EL (cell line): ENCODE measurements around the gene MYRIP.
"Not testable (repeated sequence)": the region's sequence is repeated elsewhere in the genome, so short reads cannot be mapped to it uniquely, and the experiment has no call there.

Experiments
- DNase-seq: peaks from one replicate; pipeline ENCODE4 v3.0.0-alpha.2; 2016

The MYRIP gene

GRCh38 chr3:40045051-40045450, 235.6 kb downstream of the MYRIP start:
- no peak for DNase-seq

- no peak for DNase-seq
Measured at GRCh38 chr3:40046149-40046548, 236.7 kb downstream of the MYRIP start.

GRCh38 chr3:40047406-40047805, 238.0 kb downstream of the MYRIP start:
- no peak for DNase-seq

GRCh38 chr3:40053663-40054062, 244.3 kb downstream of the MYRIP start:
- no peak for DNase-seq

GRCh38 chr3:40054568-40055222, 245.3 kb downstream of the MYRIP start:
- DNase-seq = peak; percentile 90

- peak; percentile 56 for DNase-seq
Measured at GRCh38 chr3:40055361-40055760, 246.0 kb downstream of the MYRIP start.

GRCh38 chr3:40055956-40056355, 246.5 kb downstream of the MYRIP start:
- no peak for DNase-seq

GRCh38 chr3:40057077-40057476, 247.7 kb downstream of the MYRIP start:
- DNase-seq = peak; percentile 55

GRCh38 chr3:40057786-40058185, 248.4 kb downstream of the MYRIP start:
- no peak for DNase-seq

- no peak for DNase-seq
Measured at GRCh38 chr3:40068636-40069035, 259.2 kb downstream of the MYRIP start.

- peak; percentile 47 for DNase-seq
Measured at GRCh38 chr3:40070816-40071215, 261.4 kb downstream of the MYRIP start.

GRCh38 chr3:40071683-40072238, 262.4 kb downstream of the MYRIP start:
- DNase-seq = no peak

GRCh38 chr3:40073310-40074007, 264.1 kb downstream of the MYRIP start:
- DNase-seq = no peak

- not testable (repeated sequence) for DNase-seq
Measured at GRCh38 chr3:40077139-40077538, 267.7 kb downstream of the MYRIP start.

- not testable (repeated sequence) for DNase-seq
Measured at GRCh38 chr3:40077828-40078492, 268.6 kb downstream of the MYRIP start.

GRCh38 chr3:40078590-40078989, 269.2 kb downstream of the MYRIP start:
- no peak for DNase-seq

GRCh38 chr3:40079203-40079846, 269.9 kb downstream of the MYRIP start:
- DNase-seq = peak; percentile 90

- DNase-seq = peak; percentile 58
Measured at GRCh38 chr3:40079847-40080240, 270.4 kb downstream of the MYRIP start.

GRCh38 chr3:40083066-40083465, 273.7 kb downstream of the MYRIP start:
- DNase-seq = no peak

GRCh38 chr3:40084424-40084823, 275.0 kb downstream of the MYRIP start:
- DNase-seq = not testable (repeated sequence)

GRCh38 chr3:40086890-40087883, 277.8 kb downstream of the MYRIP start:
- DNase-seq = no peak
